Measurements from ENCODE around the gene ADD1. TPM values are rescaled to one million over a fixed set of nuclear protein-coding genes. Genes with fewer than 3 reads are reported as not detected.
"Not testable (repeated sequence)": the region's sequence is repeated elsewhere in the genome, so short reads cannot be mapped to it uniquely, and the experiment has no call there.

Gene ADD1
- total and polyA plus RNA-seq, 4 donors: 62.2 to 142 (median 83.4) TPM

DNA sequence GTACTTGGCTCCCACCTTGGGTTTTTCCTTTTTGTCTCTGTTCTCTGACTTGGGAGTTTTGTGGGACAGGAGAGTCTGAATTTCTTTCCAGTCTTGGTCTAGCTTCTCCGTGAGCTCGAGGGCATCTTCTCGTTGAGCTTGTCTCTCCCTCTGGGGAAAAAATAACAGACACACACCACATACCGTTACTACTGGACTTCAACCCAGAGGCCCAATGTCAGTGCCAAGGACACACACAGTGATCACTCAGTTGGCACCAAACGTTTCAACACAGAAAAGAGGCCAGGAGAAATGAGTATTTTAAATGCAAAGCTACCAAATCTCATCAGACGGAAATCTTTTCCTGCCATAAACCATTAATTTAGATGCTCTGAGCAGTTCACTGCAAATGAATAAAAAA lies 109.9 kb downstream of the ADD1 start (continued):
- TF ChIP-seq, protein P1, sequence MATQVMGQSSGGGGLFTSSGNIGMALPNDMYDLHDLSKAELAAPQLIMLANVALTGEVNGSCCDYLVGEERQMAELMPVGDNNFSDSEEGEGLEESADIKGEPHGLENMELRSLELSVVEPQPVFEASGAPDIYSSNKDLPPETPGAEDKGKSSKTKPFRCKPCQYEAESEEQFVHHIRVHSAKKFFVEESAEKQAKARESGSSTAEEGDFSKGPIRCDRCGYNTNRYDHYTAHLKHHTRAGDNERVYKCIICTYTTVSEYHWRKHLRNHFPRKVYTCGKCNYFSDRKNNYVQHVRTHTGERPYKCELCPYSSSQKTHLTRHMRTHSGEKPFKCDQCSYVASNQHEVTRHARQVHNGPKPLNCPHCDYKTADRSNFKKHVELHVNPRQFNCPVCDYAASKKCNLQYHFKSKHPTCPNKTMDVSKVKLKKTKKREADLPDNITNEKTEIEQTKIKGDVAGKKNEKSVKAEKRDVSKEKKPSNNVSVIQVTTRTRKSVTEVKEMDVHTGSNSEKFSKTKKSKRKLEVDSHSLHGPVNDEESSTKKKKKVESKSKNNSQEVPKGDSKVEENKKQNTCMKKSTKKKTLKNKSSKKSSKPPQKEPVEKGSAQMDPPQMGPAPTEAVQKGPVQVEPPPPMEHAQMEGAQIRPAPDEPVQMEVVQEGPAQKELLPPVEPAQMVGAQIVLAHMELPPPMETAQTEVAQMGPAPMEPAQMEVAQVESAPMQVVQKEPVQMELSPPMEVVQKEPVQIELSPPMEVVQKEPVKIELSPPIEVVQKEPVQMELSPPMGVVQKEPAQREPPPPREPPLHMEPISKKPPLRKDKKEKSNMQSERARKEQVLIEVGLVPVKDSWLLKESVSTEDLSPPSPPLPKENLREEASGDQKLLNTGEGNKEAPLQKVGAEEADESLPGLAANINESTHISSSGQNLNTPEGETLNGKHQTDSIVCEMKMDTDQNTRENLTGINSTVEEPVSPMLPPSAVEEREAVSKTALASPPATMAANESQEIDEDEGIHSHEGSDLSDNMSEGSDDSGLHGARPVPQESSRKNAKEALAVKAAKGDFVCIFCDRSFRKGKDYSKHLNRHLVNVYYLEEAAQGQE (IDR thresholded peaks at IDR 0.05): peak; percentile 57

GRCh38 chr4:2954358-2955185 lies 110.9 kb downstream of the ADD1 start:
- peak overlapping the region; percentile 47 to 77 for H3K27ac ChIP-seq (ENCODE audit: low read depth in 1 of 2, low read length in 2 of 2)
- DNase-seq (ENCODE audit: low spot score): no peak
- TF ChIP-seq EGR1 (IDR thresholded peaks at IDR 0.05; ENCODE audit: low read depth in 2 of 2) (no peak), CTCF (IDR thresholded peaks at IDR 0.05; ENCODE audit: low read depth, low read length, missing input control) (no peak), TAF1 (conservative IDR thresholded peaks at IDR 0.05) (no peak), HNF4G (IDR thresholded peaks at IDR 0.05) (no peak), FOXA2 (IDR thresholded peaks at IDR 0.05) (no peak), YY1 (IDR thresholded peaks at IDR 0.05) (no peak), RAD21 (IDR thresholded peaks at IDR 0.05) (no peak), RXRA (IDR thresholded peaks at IDR 0.05) (no peak)
- TF ChIP-seq, protein P1 (IDR thresholded peaks at IDR 0.05): no peak
- WGBS: 93% methylated on average over 33 of the region's 33 CpGs
- no peak overlapping the region for H3K4me3 ChIP-seq (ENCODE audit: low read depth in 1 of 3, low read length in 3 of 3)
- no peaks in the 10 kb centered on the region for H3K27me3 ChIP-seq (ENCODE audit: control insufficient read depth in 4 of 4, insufficient read depth in 4 of 4, low read length in 3 of 4)
- H3K9ac ChIP-seq (ENCODE audit: low read depth in 1 of 2, low read length in 2 of 2): no peak overlapping the region
- H3K9me3 ChIP-seq (ENCODE audit: control insufficient read depth in 4 of 4, low read length in 3 of 4): no peaks in the 10 kb centered on the region
- peaks cover 5 to 26% (median 18%) of the 10 kb centered on the region in 4 donors for H3K4me1 ChIP-seq (ENCODE audit: control insufficient read depth in 4 of 4, insufficient read depth in 4 of 4, low read length in 3 of 4)
- H3K36me3 ChIP-seq (ENCODE audit: control insufficient read depth in 4 of 4, insufficient read depth in 3 of 4, low read depth in 1 of 4, low read length in 3 of 4): peaks cover 13 to 43% (median 29%) of the 10 kb centered on the region in 4 donors

- not testable (repeated sequence) for H3K27ac ChIP-seq (ENCODE audit: low read depth in 1 of 2, low read length in 2 of 2); DNase-seq (ENCODE audit: low spot score)
These were observed 111.8 kb downstream of the ADD1 start for GRCh38 chr4:2955186-2956044.

More at GRCh38 chr4:2955186-2956044, 111.8 kb downstream of the ADD1 start:
- peaks cover 13 to 35% (median 22%) of the 10 kb centered on the region in 4 donors for H3K36me3 ChIP-seq (ENCODE audit: control insufficient read depth in 4 of 4, insufficient read depth in 3 of 4, low read depth in 1 of 4, low read length in 3 of 4)
- not testable (repeated sequence) for H3K27me3 ChIP-seq (ENCODE audit: control insufficient read depth in 4 of 4, insufficient read depth in 4 of 4, low read length in 3 of 4); H3K9ac ChIP-seq (ENCODE audit: low read depth in 1 of 2, low read length in 2 of 2); H3K9me3 ChIP-seq (ENCODE audit: control insufficient read depth in 4 of 4, low read length in 3 of 4); H3K4me3 ChIP-seq (ENCODE audit: low read depth in 1 of 3, low read length in 3 of 3)
- 97% methylated on average over 44 of the region's 44 CpGs for WGBS
- peaks cover 5 to 26% (median 19%) of the 10 kb centered on the region in 4 donors for H3K4me1 ChIP-seq (ENCODE audit: control insufficient read depth in 4 of 4, insufficient read depth in 4 of 4, low read length in 3 of 4)
